Measurements from ENCODE around the gene SCRG1. TPM values are rescaled to one million over a fixed set of nuclear protein-coding genes. Genes with fewer than 3 reads are reported as not detected.

Gene SCRG1
- polyA plus RNA-seq, 2 of the 4 experiments (the other 2 are of a cell fraction), result not detected

DNA sequence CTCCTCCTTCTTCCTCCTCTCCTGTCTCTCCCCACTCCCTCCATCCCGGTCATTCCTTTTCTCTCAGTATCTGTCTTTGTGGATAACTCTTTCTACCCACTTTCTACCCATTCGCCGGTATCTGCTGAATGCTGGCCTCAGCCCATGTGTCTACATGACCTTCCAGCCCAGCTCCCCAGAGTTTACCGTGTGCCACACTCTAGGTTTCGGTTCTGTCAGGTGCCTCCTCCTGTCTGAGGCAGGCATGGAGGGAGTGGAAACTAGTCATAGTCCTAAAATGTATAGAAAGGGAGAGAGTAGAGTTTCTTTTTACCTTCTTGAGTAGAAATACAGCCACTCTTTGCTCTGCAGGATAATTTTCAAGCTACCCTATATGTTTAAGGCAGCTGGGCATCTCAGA is 33.5 kb upstream of the SCRG1 start (continued):
- TF ChIP-seq ZNF302 (CRISPR knock-in tag; IDR thresholded peaks at IDR 0.05) (no peak), ZFP36 (IDR thresholded peaks at IDR 0.05; ENCODE audit: borderline replicate concordance, partially characterized antibody) (no peak), HOXB13 (CRISPR knock-in tag; IDR thresholded peaks at IDR 0.05; ENCODE audit: low read depth) (no peak)

DNA sequence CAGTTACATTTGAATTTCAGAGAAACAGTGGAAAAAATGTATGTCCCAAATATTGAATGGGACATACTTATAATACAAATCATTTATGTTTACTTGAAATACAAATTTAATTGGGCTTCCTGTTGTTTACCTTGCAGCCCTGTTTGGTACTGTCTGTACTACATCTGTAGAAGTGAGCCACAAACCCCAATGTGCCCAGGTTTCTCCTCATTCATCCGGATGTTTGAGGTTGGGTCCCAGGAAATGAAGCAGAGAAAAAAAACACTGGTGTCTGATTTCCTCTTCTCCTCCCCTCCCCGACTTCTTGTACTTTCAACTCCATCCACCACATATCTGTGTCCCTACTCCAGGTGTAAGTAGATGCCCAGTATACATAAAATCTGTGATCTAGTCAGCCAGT is 27.1 kb upstream of the SCRG1 start:
- Histone ChIP-seq H3K4me3 (no peak overlapping the region), H3K4me2 (no peak overlapping the region), H3K27ac (no peak overlapping the region), H3K9me3 (no peaks in the 10 kb centered on the region), H3K4me1 (peaks cover 3% of the 10 kb centered on the region; the same call in 1 of the 3 replicates)
- WGBS (ENCODE audit: missing lambda C conversion rate), result 80% methylated on average over 2 of the region's 2 CpGs
- DNase-seq (ENCODE audit: low read depth in 1 of 2, low spot score in 1 of 2) (no peak), ATAC-seq (no peak), FAIRE-seq (no peak)
- POLR2A ChIA-PET, result no interaction called here
- TF ChIP-seq FOSL2 (IDR thresholded peaks at IDR 0.05) (no peak), FOSL2 (CRISPR knock-in tag; IDR thresholded peaks at IDR 0.05) (no peak), EHMT2 (IDR thresholded peaks at IDR 0.05; ENCODE audit: low read depth) (no peak), TFCP2L1 (CRISPR knock-in tag; IDR thresholded peaks at IDR 0.05) (no peak), TP53 (CRISPR knock-in tag; IDR thresholded peaks at IDR 0.05) (no peak), CBX2 (IDR thresholded peaks at IDR 0.05; ENCODE audit: borderline replicate concordance, low read depth) (no peak), EP300 (IDR thresholded peaks at IDR 0.05) (no peak), RNF2 (IDR thresholded peaks at IDR 0.05; ENCODE audit: borderline replicate concordance, low read depth) (no peak), HOXA7 (CRISPR knock-in tag; IDR thresholded peaks at IDR 0.05) (no peak), HOXB5 (CRISPR knock-in tag; IDR thresholded peaks at IDR 0.05) (no peak), FOXS1 (CRISPR knock-in tag; IDR thresholded peaks at IDR 0.05) (no peak), RFX5 (IDR thresholded peaks at IDR 0.05) (no peak), FOSB (CRISPR knock-in tag; IDR thresholded peaks at IDR 0.05) (no peak), MAZ (IDR thresholded peaks at IDR 0.05; ENCODE audit: borderline replicate concordance, low read depth, low read length) (no peak)
- TF ChIP-seq, protein P1, sequence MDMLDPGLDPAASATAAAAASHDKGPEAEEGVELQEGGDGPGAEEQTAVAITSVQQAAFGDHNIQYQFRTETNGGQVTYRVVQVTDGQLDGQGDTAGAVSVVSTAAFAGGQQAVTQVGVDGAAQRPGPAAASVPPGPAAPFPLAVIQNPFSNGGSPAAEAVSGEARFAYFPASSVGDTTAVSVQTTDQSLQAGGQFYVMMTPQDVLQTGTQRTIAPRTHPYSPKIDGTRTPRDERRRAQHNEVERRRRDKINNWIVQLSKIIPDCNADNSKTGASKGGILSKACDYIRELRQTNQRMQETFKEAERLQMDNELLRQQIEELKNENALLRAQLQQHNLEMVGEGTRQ (IDR thresholded peaks at IDR 0.05), result no peak
- TF ChIP-seq, protein P2, sequence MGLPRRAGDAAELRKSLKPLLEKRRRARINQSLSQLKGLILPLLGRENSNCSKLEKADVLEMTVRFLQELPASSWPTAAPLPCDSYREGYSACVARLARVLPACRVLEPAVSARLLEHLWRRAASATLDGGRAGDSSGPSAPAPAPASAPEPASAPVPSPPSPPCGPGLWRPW (IDR thresholded peaks at IDR 0.05), result no peak
- TF ChIP-seq, protein P3, sequence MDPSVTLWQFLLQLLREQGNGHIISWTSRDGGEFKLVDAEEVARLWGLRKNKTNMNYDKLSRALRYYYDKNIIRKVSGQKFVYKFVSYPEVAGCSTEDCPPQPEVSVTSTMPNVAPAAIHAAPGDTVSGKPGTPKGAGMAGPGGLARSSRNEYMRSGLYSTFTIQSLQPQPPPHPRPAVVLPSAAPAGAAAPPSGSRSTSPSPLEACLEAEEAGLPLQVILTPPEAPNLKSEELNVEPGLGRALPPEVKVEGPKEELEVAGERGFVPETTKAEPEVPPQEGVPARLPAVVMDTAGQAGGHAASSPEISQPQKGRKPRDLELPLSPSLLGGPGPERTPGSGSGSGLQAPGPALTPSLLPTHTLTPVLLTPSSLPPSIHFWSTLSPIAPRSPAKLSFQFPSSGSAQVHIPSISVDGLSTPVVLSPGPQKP (IDR thresholded peaks at IDR 0.05; ENCODE audit: low read depth, low read length), result no peak
- TF ChIP-seq, protein P4, sequence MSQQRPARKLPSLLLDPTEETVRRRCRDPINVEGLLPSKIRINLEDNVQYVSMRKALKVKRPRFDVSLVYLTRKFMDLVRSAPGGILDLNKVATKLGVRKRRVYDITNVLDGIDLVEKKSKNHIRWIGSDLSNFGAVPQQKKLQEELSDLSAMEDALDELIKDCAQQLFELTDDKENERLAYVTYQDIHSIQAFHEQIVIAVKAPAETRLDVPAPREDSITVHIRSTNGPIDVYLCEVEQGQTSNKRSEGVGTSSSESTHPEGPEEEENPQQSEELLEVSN (IDR thresholded peaks at IDR 0.05; ENCODE audit: borderline replicate concordance, low read depth), result no peak
- CTCF ChIA-PET, result interaction anchor here (2.3 kb wide), 1 partner anchor 68 kb away, joined by 7 read pairs; no protein-coding TSS in a partner anchor

DNA sequence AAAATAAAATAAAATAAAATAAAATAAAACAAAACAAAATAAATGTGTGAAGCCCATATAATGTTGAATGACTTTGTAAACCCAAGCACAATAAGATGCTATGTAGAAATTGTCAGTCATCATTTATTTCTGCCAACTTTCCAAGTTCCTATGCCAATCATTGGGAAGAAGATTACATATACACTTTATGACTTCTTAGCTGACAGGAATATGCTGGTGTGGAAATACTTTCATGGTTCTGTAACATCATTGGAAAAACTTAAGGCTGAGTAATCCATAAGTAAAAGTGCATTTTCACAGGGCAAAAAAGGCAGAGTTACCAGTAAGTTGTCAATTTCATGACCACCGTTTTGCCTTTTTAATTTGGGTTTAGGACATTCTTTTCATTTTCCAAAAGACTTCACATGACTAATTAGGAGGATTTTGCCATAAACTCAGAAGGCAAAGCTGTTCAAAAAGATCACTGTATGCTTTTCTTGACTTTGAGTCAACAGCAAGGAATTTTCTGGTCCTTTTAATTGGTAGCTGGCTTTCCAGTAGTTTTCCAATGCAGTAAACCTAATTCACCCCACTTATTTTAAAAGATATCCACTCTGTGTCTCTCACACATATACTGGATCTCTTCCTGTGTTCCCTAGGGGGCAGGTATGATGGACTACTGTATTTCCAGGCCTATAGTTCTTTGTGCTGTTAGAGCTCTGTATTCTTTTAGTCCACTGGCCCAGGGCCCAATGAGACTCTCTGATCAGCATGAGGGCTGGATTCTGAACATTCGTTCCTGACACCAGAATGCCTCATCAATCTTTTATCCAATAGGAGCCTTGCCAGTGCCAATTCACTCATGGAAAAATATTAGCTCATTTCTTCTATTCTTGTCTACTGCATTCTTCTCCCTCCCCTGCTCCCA is 26.2 kb upstream of the SCRG1 start:
- no peak overlapping the region for H3K27ac ChIP-seq
- no peak for FAIRE-seq
- CTCF ChIA-PET, result interaction anchor here (1.7 to 2.3 kb wide), 2 partner anchors 13 to 69 kb away, joined by 5 to 7 read pairs; no protein-coding TSS in a partner anchor
- H3K9me3 ChIP-seq, result no peaks in the 10 kb centered on the region
- H3K4me1 ChIP-seq, result peaks cover 3% of the 10 kb centered on the region; the same call in 1 of the 3 replicates
- POLR2A ChIA-PET, result no interaction called here
- no peak for DNase-seq (ENCODE audit: low read depth in 1 of 2, low spot score in 1 of 2)
- 33% methylated on average over 2 of the region's 2 CpGs for WGBS (ENCODE audit: missing lambda C conversion rate)
- H3K4me3 ChIP-seq, result no peak overlapping the region
- peak overlapping the region; percentile 15; the same call in 1 of the 3 replicates for H3K4me2 ChIP-seq
- peak in 1 of 2 experiments; percentile 47; a peak in 2 of 6 replicates for ATAC-seq
- TF ChIP-seq HDAC2 (IDR thresholded peaks at IDR 0.05), result no peak
- no peak for TF ChIP-seq CBX2 (IDR thresholded peaks at IDR 0.05; ENCODE audit: borderline replicate concordance, low read depth)
- TF ChIP-seq HOXB13 (CRISPR knock-in tag; IDR thresholded peaks at IDR 0.05; ENCODE audit: low read depth), result no peak
- TF ChIP-seq, protein P5, sequence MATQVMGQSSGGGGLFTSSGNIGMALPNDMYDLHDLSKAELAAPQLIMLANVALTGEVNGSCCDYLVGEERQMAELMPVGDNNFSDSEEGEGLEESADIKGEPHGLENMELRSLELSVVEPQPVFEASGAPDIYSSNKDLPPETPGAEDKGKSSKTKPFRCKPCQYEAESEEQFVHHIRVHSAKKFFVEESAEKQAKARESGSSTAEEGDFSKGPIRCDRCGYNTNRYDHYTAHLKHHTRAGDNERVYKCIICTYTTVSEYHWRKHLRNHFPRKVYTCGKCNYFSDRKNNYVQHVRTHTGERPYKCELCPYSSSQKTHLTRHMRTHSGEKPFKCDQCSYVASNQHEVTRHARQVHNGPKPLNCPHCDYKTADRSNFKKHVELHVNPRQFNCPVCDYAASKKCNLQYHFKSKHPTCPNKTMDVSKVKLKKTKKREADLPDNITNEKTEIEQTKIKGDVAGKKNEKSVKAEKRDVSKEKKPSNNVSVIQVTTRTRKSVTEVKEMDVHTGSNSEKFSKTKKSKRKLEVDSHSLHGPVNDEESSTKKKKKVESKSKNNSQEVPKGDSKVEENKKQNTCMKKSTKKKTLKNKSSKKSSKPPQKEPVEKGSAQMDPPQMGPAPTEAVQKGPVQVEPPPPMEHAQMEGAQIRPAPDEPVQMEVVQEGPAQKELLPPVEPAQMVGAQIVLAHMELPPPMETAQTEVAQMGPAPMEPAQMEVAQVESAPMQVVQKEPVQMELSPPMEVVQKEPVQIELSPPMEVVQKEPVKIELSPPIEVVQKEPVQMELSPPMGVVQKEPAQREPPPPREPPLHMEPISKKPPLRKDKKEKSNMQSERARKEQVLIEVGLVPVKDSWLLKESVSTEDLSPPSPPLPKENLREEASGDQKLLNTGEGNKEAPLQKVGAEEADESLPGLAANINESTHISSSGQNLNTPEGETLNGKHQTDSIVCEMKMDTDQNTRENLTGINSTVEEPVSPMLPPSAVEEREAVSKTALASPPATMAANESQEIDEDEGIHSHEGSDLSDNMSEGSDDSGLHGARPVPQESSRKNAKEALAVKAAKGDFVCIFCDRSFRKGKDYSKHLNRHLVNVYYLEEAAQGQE (IDR thresholded peaks at IDR 0.05), result no peak
- TF ChIP-seq EHMT2 (IDR thresholded peaks at IDR 0.05; ENCODE audit: low read depth), result no peak
- TF ChIP-seq ZFP36 (IDR thresholded peaks at IDR 0.05; ENCODE audit: borderline replicate concordance, partially characterized antibody), result no peak
- no peak for TF ChIP-seq ZNF302 (CRISPR knock-in tag; IDR thresholded peaks at IDR 0.05)
- no peak for TF ChIP-seq JUNB (IDR thresholded peaks at IDR 0.05)
- no peak for TF ChIP-seq MAFK (IDR thresholded peaks at IDR 0.05; ENCODE audit: partially characterized antibody)
- TF ChIP-seq NFE2L2 (conservative IDR thresholded peaks at IDR 0.05; ENCODE audit: low read length), result no peak
- no peak for TF ChIP-seq FOXS1 (CRISPR knock-in tag; IDR thresholded peaks at IDR 0.05)
- TF ChIP-seq TFCP2L1 (CRISPR knock-in tag; IDR thresholded peaks at IDR 0.05), result no peak
- TF ChIP-seq NPAS2 (CRISPR knock-in tag; IDR thresholded peaks at IDR 0.05; ENCODE audit: borderline replicate concordance), result no peak
- TF ChIP-seq SMC3 (IDR thresholded peaks at IDR 0.05), result no peak
- no peak for TF ChIP-seq FOSL2 (IDR thresholded peaks at IDR 0.05)
- TF ChIP-seq FOSL2 (CRISPR knock-in tag; IDR thresholded peaks at IDR 0.05), result no peak

Data from A549 (cell line).